ENCODE results near the gene NPW. TPM values are rescaled to one million over a fixed set of nuclear protein-coding genes. Genes with fewer than 3 reads are reported as not detected.

Gene NPW
- total RNA-seq, 1 experiment from 2014 or later: 7.1 TPM

DNA sequence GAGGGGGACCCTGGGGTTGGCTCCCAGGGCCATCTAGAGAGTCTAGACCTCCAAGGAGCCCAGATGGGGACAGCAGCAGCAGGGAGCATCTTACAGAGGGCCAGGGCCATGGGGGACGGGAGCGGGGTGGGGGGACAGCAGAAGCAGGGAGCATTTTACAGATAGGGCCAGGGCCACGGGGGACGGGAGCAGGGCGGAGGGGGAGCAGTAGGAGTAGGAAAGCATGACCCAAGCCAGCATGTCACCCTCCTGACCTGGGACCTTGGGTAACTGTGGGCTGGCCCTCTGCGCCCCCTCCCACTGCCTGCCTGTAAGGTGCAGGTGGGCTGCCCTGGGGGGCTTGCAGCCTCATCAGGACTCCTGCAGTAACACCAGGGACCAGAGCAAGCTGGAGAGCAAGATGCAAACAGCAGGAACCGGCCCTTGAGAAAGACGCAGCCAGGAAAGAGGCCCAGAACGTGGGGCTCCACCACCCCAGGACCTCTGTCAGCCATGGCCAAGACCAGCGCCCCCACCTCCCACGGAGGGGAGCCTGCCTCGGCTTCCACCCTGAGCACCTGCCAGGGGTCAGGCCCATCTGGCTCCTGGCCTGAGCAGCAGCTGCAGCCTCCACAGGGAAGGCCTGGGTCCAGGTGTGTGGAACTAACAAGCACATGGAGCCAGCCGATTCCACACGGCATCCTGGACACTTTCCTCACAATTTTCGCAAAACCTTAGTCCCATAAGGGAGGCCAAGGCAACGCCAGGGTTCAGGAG lies 12.3 kb upstream of the NPW start:
- TF ChIP-seq, protein P1, sequence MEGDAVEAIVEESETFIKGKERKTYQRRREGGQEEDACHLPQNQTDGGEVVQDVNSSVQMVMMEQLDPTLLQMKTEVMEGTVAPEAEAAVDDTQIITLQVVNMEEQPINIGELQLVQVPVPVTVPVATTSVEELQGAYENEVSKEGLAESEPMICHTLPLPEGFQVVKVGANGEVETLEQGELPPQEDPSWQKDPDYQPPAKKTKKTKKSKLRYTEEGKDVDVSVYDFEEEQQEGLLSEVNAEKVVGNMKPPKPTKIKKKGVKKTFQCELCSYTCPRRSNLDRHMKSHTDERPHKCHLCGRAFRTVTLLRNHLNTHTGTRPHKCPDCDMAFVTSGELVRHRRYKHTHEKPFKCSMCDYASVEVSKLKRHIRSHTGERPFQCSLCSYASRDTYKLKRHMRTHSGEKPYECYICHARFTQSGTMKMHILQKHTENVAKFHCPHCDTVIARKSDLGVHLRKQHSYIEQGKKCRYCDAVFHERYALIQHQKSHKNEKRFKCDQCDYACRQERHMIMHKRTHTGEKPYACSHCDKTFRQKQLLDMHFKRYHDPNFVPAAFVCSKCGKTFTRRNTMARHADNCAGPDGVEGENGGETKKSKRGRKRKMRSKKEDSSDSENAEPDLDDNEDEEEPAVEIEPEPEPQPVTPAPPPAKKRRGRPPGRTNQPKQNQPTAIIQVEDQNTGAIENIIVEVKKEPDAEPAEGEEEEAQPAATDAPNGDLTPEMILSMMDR (conservative IDR thresholded peaks at IDR 0.05): no peak
- Mint-ChIP-seq H3K4me3 (peak overlapping the region; percentile 78 to 81), H3K36me3 (ENCODE audit: insufficient read depth in 1 of 3, low read depth in 3 of 3) (peaks cover 8 to 19% (median 15%) of the 10 kb centered on the region in 3 experiments), H3K9me3 (no peaks in the 10 kb centered on the region; a peak in 1 of 5 replicates), H3K27me3 (ENCODE audit: low read depth) (no peaks in the 10 kb centered on the region; the same call in 1 of the 2 replicates), H3K4me1 (peaks cover 22 to 36% of the 10 kb centered on the region in 2 experiments), H3K27ac (no peak overlapping the region; a peak in 1 of 7 replicates)
- H4K5ac ChIP-seq (ENCODE audit: insufficient read length, low read depth, low read length): no peak overlapping the region
- H3K18ac ChIP-seq (ENCODE audit: insufficient read length, low read depth, low read length): no peak overlapping the region
- no peak overlapping the region for H2BK120ac ChIP-seq (ENCODE audit: low read depth, low read length, poor library complexity, severe bottlenecking)
- no peak overlapping the region for H2BK15ac ChIP-seq (ENCODE audit: low read depth, low read length)
- no peak overlapping the region for H2AFZ ChIP-seq (ENCODE audit: low read length)
- H2AK5ac ChIP-seq (ENCODE audit: insufficient read length, low read length): no peak overlapping the region
- H3T11ph ChIP-seq (ENCODE audit: low read length): no peak overlapping the region
- no peak overlapping the region for H4K91ac ChIP-seq (ENCODE audit: insufficient read length, low read depth, low read length)
- no peak overlapping the region for H3K23ac ChIP-seq (ENCODE audit: insufficient read length, low read depth, low read length)
- no peaks in the 10 kb centered on the region for H3K27me3 ChIP-seq (ENCODE audit: insufficient read depth, low read length)
- no peaks in the 10 kb centered on the region for H4K20me1 ChIP-seq (ENCODE audit: control insufficient read depth, insufficient read depth, insufficient read length)
- DNase-seq: no peak
- H3K27ac ChIP-seq (ENCODE audit: insufficient read length, low read depth, low read length): no peak overlapping the region
- no CpG with 5 or more reads among the region's 16 CpGs for WGBS (ENCODE audit: extremely low coverage, insufficient read length, low lambda C conversion rate)
- H3K4ac ChIP-seq (ENCODE audit: low read depth, low read length): no peak overlapping the region
- no peaks in the 10 kb centered on the region for H3K9me3 ChIP-seq (ENCODE audit: control insufficient read depth, low read depth, low read length)
- H2BK20ac ChIP-seq (ENCODE audit: low read depth, low read length, poor library complexity, severe bottlenecking): no peak overlapping the region
- peaks cover 24% of the 10 kb centered on the region for H3K79me1 ChIP-seq (ENCODE audit: insufficient read depth, low read depth, low read length, poor library complexity, severe bottlenecking)
- no peak overlapping the region for H3K9ac ChIP-seq (ENCODE audit: extremely low read depth, insufficient read length, low read length)
- no peak overlapping the region for H2BK12ac ChIP-seq (ENCODE audit: insufficient read length, low read depth, low read length)
- peaks cover 6% of the 10 kb centered on the region; the same call in 1 of the 2 replicates for H3K4me1 ChIP-seq (ENCODE audit: insufficient read depth, low read length)
- H2BK5ac ChIP-seq (ENCODE audit: insufficient read length, low read length): no peak overlapping the region
- H3K56ac ChIP-seq (ENCODE audit: insufficient read length, low read depth, low read length): no peak overlapping the region
- no peak overlapping the region for H3K4me2 ChIP-seq (ENCODE audit: insufficient read depth, insufficient read length, low read length)
- no peak overlapping the region; the same call in 1 of the 2 replicates for H3K14ac ChIP-seq (ENCODE audit: insufficient read depth, low read length)
- no peak overlapping the region for H4K8ac ChIP-seq (replicated peaks; ENCODE audit: insufficient read length, low read depth, low read length)
- peaks cover 11% of the 10 kb centered on the region for H3K23me2 ChIP-seq (ENCODE audit: insufficient read length, low read depth, low read length, poor library complexity, severe bottlenecking)
- H3K79me2 ChIP-seq (ENCODE audit: insufficient read depth, low read length): peaks cover 26% of the 10 kb centered on the region; the same call in 1 of the 2 replicates

All from H9 (cell line).